ENCODE data around the gene BTF3.

GRCh38 chr5:73514418-73514817, 16.2 kb downstream of the BTF3 start:
- TF ChIP-seq TEAD3 (CRISPR knock-in tag; optimal IDR thresholded peaks at IDR 0.05; ENCODE audit: borderline replicate concordance) (no peak), ZIK1 (CRISPR knock-in tag; IDR thresholded peaks at IDR 0.05; ENCODE audit: borderline replicate concordance, low read depth) (no peak), RELA (CRISPR knock-in tag; IDR thresholded peaks at IDR 0.05) (no peak)
